ENCODE data around the gene ZFYVE9. TPM values are rescaled to one million over a fixed set of nuclear protein-coding genes. Genes with fewer than 3 reads are reported as not detected.

The ZFYVE9 gene
- total RNA-seq, 1 experiment from 2014 or later, result 18.0 TPM

GRCh38 chr1:52364235-52364839, 222.4 kb downstream of the ZFYVE9 start:
- peak overlapping the region; percentile 93 for H3K27ac ChIP-seq (ENCODE audit: low read length)
- TSS peak; percentile 73 for BruUV-seq (replicated peaks)
- TF ChIP-seq SIN3A (IDR thresholded peaks at IDR 0.05; ENCODE audit: borderline replicate concordance, insufficient read depth, low read depth, low read length) (no peak), POLR2AphosphoS5 (IDR thresholded peaks at IDR 0.05; ENCODE audit: low read depth, low read length) (no peak), TCF7L2 (IDR thresholded peaks at IDR 0.05; ENCODE audit: low read depth, low read length) (no peak), REST (IDR thresholded peaks at IDR 0.05; ENCODE audit: insufficient read depth in 1 of 2, low read depth in 2 of 2, low read length in 1 of 2) (no peak)
- TF ChIP-seq, protein P1, sequence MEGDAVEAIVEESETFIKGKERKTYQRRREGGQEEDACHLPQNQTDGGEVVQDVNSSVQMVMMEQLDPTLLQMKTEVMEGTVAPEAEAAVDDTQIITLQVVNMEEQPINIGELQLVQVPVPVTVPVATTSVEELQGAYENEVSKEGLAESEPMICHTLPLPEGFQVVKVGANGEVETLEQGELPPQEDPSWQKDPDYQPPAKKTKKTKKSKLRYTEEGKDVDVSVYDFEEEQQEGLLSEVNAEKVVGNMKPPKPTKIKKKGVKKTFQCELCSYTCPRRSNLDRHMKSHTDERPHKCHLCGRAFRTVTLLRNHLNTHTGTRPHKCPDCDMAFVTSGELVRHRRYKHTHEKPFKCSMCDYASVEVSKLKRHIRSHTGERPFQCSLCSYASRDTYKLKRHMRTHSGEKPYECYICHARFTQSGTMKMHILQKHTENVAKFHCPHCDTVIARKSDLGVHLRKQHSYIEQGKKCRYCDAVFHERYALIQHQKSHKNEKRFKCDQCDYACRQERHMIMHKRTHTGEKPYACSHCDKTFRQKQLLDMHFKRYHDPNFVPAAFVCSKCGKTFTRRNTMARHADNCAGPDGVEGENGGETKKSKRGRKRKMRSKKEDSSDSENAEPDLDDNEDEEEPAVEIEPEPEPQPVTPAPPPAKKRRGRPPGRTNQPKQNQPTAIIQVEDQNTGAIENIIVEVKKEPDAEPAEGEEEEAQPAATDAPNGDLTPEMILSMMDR (IDR thresholded peaks at IDR 0.05), result no peak
- H3K4me1 ChIP-seq (ENCODE audit: control insufficient read depth, insufficient read depth, low read length), result peaks cover 18% of the 10 kb centered on the region
- POLR2A ChIA-PET, result interaction anchor here (0.7 kb wide), 1 partner anchor 359 kb away, joined by 6 read pairs; no protein-coding TSS in a partner anchor
- H3K27me3 ChIP-seq (ENCODE audit: control insufficient read depth, insufficient read depth, low read length), result no peaks in the 10 kb centered on the region
- H3K4me3 ChIP-seq (ENCODE audit: low read depth in 2 of 2, low read length in 2 of 2), result peak overlapping the region; percentile 74 to 92
- no peaks in the 10 kb centered on the region for H3K9me3 ChIP-seq (ENCODE audit: control insufficient read depth, insufficient read depth, low read depth, low read length)
- intact Hi-C loops (cut with micrococcal nuclease; ENCODE audit: unreplicated experiment), result no loop called here
- peaks cover 15% of the 10 kb centered on the region for H3K36me3 ChIP-seq (ENCODE audit: control insufficient read depth, insufficient read depth, low read length)
- DNase-seq (ENCODE audit: low read depth, low spot score), result no peak
- ATAC-seq, result no peak
- in situ Hi-C loops (cut with HindIII; ENCODE audit: low pct_unique_long_range_greater_than_20kb, low sequenced_read_pairs), result no loop called here
- CTCF ChIA-PET, result no interaction called here

DNA sequence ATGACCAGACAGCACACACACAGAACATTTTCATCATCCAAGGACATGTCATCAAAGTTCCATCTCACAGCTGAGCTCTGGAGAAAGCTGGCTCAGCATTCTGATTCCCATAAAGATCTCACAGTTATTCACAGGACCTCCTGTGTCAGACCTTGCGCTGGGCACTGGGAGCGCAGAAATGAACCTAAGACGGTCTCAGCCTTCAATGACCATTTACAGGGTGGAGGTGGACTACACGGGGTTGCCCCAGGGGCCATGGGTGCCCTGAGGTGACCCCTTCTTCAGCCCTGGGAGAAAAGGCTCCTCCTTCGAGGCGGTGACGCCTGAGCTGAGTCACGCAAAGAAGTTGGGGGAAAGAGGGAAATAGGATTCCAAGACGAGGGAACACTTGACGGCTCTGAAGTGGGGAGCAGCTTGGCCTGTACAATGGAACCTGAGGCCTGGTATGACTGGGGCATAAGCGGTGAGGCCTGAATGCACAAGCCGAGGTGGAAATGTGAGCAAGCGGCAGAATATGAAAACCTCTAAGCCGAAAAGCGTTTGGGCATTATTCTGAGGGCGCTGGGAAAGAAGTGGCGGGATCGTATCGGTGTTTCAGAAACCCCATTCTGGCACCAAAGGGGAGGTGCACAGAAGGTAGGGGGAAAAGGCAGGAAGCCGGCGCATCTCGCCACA, 223.3 kb downstream of the ZFYVE9 start:
- CTCF ChIA-PET, result no interaction called here
- BruUV-seq (replicated peaks), result no TSS peak
- Histone ChIP-seq H3K9me3 (ENCODE audit: control insufficient read depth, insufficient read depth, low read depth, low read length) (no peaks in the 10 kb centered on the region), H3K27ac (ENCODE audit: low read length) (peak overlapping the region; percentile 93), H3K4me1 (ENCODE audit: control insufficient read depth, insufficient read depth, low read length) (peaks cover 18% of the 10 kb centered on the region), H3K27me3 (ENCODE audit: control insufficient read depth, insufficient read depth, low read length) (no peaks in the 10 kb centered on the region), H3K36me3 (ENCODE audit: control insufficient read depth, insufficient read depth, low read length) (peaks cover 11% of the 10 kb centered on the region), H3K4me3 (ENCODE audit: low read depth in 2 of 2, low read length in 2 of 2) (peak overlapping the region; percentile 74 to 92)
- TF ChIP-seq REST (IDR thresholded peaks at IDR 0.05; ENCODE audit: insufficient read depth in 1 of 2, low read depth in 2 of 2, low read length in 1 of 2), result no peak
- DNase-seq (ENCODE audit: low read depth, low spot score) (no peak), ATAC-seq (0 out of 2 replicates have a peak, but pooled peaks have one; percentile 5)
- intact Hi-C loops (cut with micrococcal nuclease; ENCODE audit: unreplicated experiment) (no loop called here), in situ Hi-C loops (cut with HindIII; ENCODE audit: low pct_unique_long_range_greater_than_20kb, low sequenced_read_pairs) (no loop called here)
- POLR2A ChIA-PET, result interaction anchor here (0.6 kb wide), 1 partner anchor 187 kb away, joined by 11 read pairs; the partner anchor contains the start of gene TUT4
